HG03432 (cell line): ENCODE data around the gene ZNF792.
"Not testable (repeated sequence)": the region's sequence is repeated elsewhere in the genome, so short reads cannot be mapped to it uniquely, and the experiment has no call there.

Experiments used
- ATAC-seq: cut with Tn5 transposase; IDR thresholded peaks from one replicate; pipeline ENCODE4 v1.9.1; 2021; ENCODE audit warnings: mild to moderate bottlenecking, moderate library complexity; ENCODE audit not compliant: unreplicated experiment

The ZNF792 gene

DNA sequence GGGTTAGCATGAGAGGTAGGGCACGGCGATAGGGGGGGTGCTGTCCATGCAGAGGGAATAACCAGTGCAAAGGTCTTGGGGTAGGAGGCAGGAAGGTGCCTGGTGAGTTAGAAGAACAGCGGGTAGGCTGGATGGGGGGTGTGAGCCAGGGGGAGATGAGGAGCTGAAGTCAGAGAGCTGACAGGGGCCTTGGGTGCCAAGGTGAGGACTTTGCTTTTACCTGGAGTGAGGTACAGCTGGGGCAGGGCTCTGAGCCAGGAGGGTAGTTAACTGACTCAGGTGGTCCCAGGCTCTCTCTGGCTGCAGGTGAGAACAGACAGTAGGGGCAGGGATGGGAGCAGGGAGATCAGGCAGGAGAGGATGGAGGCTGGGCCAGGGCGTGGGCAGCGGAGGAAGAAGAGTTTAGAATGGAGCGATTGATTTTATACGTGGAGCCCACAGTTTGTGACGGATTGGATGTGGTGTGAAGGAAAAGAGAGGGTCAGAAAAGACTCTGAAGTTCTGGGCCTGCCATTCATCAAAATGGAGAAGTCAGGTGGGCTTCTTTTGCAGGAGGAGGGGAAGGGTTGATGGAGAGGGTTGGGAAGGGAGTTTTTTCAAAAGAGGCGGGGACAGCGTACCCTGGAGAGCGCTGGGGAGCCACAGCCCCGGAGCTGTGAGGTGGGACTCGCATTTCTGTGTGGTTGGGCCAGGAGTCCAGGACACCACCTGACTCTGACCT is 34.9 kb upstream of the ZNF792 start:
- ATAC-seq = no peak

DNA sequence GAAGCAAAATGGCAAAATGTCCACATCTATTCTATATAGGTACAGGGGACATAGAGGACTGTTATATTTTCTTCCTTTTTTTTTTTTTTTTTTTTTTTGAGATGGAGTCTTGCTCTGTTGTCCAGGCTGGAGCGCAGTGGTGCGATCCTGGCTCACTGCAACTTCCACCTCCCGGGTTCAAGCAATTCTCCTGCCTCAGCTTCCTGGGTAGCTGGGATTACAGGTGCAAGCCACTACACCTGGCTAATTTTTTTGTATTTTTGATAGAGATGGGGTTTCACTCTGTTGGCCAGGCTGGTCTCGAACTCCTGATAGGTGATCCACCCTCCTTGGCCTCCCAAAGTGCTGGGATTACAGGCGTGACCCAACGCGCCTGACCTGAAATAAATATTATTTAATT is 34.2 kb upstream of the ZNF792 start:
- ATAC-seq = not testable (repeated sequence)

DNA sequence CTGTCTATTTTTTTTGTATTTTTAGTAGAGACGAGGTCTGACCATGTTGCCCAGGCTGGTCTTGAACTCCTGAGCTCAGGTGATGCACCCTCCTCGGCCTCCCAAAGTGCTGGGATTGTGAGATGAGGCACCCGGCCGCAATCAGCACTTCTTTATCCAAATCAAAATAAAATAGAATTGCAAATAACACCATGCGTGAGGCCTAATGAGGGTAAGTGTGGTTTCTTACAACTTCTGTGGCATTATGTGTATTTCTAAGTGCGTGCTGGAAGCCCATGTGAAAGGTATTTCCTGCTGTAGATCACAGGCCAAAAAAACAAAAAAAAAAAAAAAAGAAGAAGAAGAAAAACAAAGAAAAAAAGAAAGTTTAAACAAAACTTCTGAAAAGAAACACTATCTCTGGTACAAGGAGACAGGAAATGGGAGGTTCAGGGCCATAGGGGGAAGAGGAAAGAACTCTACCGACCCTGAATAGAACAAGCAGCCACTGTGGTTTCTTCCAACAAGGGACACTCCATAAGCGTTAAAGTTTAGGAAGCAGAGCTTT is 33.1 kb upstream of the ZNF792 start:
- no peak for ATAC-seq

DNA sequence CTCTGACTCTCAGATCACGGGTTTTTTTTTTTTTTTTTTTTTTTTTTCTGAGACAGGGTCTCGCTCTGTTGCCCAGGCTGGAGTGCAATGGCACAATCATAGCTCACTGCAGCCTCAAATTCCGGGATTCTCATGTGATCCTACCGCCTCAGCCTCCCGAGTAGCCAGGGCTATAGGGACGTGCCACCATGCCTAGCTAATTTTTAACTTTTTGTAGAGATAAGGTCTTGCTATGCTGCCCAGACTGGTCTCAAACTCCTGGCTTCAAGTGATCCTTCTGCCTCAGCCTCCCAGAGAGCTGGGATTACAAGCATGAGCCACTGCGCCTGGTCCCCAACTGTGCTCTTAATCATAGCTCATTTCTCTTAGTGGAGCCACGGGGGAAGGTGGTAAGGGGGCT is 31.5 kb upstream of the ZNF792 start:
- no peak for ATAC-seq

DNA sequence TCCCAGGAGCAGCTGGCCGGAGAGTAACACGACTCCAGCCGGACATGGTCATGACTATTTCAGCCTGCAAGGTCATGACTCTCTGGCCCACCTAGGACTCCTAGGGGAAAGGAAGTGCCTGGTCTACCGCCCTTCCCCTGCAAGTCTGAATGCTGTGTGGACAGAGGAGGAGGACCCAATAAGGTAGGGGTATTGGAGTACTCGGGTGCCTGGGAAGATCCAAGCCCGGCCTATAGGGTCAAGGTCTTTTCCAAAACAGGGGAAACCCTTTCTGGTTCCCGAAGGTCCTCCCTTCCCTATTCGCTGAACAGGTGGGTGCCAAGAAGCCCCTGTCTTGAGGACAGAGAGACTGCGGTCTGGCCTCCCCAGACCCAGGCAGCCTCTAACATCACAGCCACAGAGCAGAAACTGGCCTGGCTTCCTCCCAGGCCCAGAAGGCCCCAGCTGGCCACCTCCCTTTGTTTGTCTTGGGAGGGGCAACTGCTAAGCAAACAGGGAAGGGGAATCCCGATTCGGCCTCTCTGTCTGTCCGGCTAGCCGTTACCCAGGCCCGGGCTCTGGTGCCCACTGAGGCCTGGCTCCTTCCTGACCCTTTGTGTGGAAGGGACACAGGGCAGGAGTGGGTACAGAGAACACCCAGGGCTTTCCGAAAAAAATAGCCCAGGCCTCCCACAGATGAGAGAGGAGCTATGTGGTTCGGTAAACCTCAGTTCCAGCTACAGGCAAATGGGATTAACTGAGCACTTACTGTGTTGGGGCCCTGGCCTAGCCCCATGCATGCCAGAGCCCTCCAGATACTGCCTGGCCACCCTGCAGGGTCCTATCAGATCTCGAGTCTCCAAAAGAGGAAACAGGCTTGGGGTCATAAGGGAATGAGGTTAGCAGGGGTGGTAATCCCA is 30.9 kb upstream of the ZNF792 start:
- ATAC-seq = no peak

DNA sequence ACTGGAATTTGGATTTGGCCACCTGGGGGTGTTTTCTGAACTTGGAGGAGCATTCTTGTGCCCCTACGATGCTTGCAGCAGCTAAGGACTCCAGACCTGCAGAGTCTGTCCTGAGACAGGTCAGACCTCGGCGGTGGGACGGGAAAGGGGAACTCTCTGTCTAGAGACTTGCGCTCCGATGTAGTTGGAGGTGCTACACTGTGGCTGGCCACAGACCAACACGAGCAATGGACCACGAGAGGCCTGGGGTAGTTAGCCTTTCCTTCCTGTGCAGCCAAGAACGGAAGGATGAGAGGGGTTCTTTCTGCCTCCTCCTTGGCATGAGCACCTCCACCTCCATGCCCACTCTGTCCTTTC is 30.2 kb upstream of the ZNF792 start:
- no peak for ATAC-seq

DNA sequence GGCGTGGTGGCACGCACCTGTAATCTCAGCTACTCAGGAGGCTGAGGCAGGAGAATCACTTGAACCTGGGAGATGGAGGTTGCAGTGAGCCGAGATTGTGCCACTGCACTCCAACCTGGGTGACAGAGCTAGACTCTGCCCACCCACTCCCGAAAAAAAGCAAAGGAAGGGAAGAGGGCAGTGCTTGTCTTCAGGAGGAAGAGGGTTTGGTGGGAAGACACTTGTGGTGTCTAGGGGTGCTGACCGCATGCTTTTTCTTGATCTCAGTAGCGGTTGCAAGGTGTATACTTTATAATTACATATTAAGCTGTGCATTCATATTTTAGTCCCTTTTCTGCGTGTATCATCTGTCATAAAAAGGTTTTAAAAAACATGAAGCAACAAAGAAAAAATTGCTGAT is 28.6 kb upstream of the ZNF792 start:
- ATAC-seq = not testable (repeated sequence)

DNA sequence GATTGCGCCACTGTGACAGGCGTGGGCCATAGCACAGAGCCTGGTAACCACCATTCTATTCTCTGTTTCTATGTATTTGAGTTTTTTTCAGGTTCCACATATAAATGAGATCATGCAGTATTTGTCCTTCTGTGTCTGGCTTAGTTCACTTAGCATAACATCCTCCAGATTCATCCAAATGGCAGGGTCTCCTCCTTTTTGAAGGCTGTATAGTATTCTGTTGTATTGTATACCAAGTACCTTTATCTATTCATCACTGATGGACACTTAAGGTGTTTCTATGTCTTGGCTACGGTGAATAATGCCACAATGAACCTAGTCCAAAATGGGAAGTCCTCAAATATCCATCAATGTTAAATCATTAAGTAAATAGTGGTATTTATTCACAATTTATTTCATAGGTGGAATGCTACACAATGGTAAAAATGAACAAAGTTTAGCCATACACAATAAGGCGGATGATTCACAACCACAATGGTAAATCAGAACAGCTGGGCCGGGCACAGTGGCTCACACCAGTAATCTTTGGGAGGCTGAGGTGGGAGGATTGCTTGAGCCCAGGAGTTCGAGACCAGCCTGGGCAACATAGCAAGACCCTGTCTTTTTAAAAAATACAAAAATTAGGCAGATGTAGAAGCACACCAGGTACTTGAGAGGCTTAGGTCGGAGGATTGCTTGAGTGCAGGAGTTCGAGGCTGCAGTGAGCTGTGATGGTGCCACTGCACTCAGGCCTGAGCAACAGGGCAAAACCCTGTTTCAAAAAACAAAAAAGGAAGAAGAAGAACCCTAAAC is 27.7 kb upstream of the ZNF792 start:
- ATAC-seq = no peak

DNA sequence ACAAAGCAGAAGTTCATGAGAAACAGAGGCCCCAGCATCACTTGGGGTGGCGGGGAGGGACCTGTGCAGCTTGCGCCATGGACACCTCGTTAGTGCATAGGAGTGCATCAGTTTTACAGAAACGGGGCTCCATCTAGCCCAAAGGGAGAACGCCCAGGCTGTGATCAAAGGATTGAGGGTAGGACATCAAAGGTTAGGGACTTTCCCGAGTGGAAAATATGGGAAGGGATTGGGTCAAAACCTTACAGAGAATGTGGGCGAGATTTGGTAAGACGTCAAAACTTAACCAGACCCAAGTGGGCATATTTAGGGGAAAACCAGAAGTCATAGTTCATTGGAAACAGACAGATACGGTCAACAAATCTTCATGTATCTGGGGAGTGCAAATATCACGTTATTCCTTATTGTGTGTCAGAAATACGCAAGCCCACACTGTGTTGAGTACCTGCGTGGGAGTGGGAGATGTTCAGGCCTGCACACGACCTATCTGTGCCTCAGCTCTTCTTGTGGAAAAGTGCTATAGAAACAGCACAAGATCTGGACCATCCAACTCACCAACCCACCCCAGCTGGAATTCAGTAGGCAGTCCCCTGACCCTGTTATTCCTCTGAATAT is 26.7 kb upstream of the ZNF792 start:
- ATAC-seq = no peak

DNA sequence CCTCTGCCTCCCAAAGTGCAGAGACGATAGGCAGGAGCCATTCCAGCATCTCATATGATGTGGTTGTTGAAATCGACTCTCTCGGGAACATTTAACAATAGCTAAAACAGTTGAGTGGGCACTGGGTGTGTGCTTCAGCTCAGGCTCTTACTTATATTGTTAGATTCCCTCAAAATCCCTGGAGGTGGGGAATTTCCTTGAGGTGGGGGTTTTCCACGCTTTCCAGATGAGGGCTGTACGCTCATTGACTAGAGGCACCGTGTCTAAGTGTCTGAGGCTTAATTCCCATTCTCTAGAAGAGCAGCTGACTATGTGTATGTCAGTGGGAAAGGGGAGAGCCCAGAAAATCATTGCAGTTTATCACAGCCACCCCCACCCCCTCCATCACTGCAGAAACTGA is 25.3 kb upstream of the ZNF792 start:
- ATAC-seq = no peak

DNA sequence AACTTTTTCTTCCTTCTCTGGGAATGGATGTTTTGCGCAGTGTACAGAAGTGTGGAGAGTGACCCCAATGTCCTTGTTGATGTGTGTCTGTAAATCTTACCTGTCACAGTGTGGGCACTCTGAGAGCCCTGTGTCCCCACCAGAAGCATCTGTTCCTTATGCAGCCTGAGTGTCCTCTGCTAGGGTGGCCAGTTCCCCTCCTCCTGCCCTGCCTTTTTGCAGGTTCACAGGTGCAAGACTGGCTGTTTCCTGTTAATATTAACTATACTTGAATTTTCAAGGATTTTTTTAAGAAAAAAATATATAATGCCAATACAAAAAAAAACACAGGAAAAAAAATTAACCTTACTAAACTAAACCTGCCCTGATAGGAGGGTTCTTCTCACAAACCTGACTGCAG is 24.1 kb upstream of the ZNF792 start:
- ATAC-seq = no peak

DNA sequence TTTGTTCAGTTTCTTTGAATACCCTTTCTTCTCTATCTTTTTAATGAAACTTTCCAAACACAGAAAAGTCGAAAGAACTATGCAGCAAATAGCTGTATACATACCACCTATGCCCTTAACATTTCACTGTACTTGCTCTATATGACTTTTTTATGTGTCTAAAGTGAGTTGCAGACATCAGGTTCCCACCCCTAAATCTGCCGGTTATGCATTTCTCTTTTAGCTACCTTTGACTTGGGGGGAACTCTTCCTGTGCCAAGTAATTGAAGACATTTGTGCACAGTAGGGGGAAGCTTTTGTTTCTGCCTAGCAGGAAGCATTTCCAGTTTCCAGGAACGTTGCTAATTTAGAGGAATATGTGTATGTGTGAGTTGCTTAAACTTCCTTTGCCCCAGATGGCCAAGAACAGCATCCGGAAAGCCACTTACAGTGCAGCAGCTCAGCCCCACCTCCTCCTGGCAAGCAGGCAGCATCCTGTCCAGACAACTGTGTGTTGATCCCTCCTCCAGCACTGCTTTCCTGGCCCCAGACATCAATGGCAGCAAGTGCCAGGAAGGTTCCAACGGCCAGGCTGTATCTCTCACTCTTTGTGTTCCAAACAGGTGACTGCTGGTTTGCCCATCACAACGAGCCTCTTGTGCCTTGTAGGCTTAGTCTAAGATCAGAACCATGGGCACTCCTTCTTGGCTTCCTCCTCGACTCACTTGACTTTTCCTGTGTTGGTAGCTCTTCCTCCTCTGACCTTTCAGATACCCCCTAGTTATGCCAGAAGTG is 21.4 kb upstream of the ZNF792 start:
- ATAC-seq = no peak

DNA sequence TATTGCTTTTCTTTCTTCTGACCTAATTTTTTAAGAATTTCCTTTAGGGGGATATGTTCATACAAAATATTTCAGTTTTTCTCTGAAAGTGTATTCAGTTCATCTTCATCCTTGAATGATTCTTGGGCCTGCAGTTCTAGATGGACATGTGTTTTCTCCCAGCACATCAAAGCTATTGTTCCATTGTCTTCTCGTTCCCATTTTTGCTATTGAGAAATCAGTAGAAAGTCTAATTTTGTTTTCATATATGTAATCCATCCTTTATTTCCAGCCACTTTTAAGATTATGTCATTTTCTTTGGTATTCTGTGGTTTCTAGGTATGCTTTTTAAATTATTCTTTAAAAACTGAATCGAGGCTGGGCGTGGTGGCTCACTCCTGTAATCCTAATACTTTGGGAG is 20.3 kb upstream of the ZNF792 start:
- no peak for ATAC-seq

DNA sequence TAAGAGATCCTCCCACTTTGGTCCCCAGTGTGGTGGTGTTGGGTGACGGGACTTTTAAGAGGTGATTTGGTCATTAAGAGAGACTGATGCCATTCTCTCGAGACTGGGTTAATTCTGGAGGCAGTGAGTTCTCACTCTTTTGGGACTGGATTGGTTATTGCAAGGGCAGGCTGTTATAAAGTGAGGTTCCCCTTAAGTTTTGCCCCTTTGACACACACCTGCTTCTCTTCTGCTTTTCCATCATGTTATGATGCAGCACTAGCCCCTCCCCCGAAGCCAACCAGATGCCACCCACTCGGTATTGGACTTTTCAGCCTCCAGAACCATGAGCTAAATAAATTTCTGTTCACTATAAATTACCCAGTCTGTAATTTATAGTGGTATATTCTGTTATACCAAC is 19.8 kb upstream of the ZNF792 start:
- no peak for ATAC-seq

DNA sequence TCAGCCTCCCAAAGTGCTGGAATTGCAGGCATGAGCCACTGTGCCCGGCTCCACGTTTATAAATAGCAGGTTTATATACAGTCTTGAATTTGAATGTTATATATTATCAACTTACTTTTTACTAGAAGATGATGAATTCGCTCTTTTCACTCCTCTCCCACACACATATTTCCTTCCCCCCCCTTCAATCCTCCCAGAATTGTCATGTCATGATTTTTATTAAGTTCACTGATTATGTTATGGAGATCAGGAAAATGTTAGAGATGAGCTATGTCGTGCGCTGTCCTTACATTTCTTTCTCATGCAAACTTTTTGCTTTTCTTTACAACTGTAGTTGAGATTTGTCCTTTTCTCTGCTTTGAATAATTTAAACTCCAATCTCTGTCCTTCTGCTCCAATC is 18.2 kb upstream of the ZNF792 start:
- no peak for ATAC-seq

DNA sequence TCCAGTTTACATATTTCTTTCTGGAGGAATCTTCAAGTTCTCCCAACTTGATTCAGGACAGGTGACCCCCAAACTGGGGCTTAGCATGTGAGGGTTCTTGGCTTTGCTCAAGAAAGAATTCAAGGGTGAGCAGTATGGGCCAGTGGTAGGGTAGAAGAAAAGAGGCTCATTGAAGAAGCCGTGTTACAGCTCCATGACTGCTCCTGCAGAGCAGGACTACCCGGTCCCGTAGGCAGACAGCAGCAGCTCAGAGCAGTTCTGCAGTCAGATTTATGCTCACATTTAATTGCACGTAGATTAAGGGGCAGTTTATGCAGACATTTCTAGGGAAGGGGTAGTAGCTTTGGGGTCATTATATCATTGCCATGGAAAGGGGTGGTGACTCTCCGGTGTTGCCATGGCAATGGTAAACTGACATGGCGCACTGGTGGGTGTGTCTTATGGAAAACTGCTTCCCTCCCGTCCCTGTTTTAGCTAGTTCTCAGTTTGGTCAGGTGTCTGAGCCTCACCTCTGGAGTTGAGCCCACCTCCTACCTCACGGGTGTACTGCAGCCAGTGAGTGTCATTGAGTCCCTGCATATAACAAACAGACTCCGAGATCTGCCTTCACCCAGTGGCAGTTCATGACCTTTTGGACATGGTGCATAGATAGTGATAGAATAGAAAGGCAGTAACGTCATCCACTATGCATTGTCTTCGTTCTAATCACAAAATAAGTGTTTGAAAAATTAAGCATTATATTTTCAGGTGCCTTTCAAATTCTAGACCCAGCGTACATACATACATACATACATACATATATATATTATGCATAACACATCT is 16.0 kb upstream of the ZNF792 start:
- ATAC-seq = no peak

DNA sequence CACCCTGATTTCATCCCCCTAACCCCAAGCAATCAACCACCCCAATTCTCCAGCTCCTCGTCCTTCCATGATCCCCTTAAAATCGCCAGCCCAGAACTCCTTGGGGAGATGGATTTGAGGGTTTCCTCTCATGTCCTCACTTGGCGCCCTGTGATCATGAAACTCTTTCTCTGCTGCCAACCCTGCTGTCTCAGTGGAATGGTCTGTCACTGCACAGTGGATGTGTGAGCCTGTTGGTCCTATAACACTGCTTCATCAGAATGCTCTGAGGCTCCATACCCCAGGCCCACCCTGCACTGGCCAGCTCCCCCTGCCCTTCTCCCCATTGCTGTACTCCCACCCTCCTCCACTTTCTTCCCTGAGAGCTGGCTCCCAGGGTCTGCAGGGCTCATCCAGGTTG is 12.6 kb upstream of the ZNF792 start:
- ATAC-seq = no peak

DNA sequence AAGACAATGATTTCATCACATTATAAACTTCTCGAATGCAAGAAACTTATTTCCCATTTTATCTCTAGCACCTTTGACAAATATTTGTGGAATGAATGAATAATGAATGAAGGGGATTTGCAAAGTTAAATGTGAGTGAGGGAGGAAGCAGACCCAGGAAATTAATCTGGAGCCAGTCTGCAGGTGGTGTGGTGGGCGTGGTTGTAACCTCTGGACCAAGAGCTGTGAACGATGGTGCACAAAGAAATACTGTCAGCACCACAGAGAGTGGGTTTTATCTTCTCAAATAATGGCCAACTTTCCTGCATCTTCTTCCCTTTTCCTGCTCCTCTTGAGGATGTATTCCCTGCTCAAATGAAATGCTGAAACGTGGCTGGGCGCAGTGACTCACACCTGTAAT is 11.0 kb upstream of the ZNF792 start:
- ATAC-seq = no peak

DNA sequence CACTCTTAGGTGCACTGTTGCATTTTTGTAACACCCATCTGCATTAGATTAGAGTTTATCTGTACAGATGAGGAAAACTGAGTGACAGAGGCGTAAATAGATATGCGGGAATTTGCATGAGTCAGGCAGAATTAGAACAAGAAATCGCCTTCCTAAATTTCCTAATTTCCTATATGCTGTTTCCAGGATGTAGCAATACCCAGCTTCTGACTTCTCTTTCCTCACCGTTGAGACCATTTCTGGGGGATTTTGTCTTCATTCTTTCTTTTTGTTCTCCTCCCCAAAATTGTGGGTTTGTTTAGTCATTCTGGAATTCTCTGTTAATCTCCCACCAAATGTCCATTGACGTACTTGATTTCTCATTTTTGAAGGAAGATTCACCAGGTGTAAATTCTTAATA is 10.6 kb upstream of the ZNF792 start:
- no peak for ATAC-seq
